ENCODE measurements around the gene ZIC1. TPM values are rescaled to one million over a fixed set of nuclear protein-coding genes. Genes with fewer than 3 reads are reported as not detected.

The ZIC1 gene
- total RNA-seq, 1 experiment from 2014 or later, result not detected

DNA sequence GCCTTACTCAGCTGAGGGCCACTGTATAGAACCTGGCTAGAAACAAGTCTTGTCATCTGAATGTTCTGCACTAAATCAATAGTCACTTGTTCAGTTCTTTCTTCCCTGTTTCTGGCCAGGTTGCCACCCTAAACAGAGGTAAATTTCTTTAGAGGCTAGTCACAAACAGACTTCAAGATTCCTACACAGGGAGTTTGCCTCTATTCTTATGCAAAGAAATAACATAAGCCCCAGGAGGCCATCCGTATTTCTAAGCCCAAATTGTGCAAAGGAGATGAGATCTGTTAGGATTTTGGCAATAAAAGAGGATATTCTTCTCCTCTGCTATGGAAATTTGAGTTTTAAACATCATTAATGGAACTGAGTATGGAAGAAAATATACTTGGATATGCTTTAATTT is 7.7 kb upstream of the ZIC1 start:
- no peaks in the 10 kb centered on the region for H3K79me2 ChIP-seq (ENCODE audit: low read length)
- H3K4me1 ChIP-seq (ENCODE audit: insufficient read depth, low read length), result no peaks in the 10 kb centered on the region
- no peak overlapping the region for H3K27ac ChIP-seq (ENCODE audit: low read length)
- H2AFZ ChIP-seq (ENCODE audit: low read length), result no peak overlapping the region
- DNase-seq (no peak), ATAC-seq (no peak)
- H3K9me2 ChIP-seq (replicated peaks; ENCODE audit: low read length), result no peaks in the 10 kb centered on the region
- H3K9ac ChIP-seq (ENCODE audit: low read length), result no peak overlapping the region
- BruUV-seq (replicated peaks), result no TSS peak
- no peaks in the 10 kb centered on the region for H3K9me3 ChIP-seq (ENCODE audit: low read length)
- no peaks in the 10 kb centered on the region for H4K20me1 ChIP-seq (ENCODE audit: low read length)
- no peak for TF ChIP-seq EZH2 (IDR thresholded peaks at IDR 0.05; ENCODE audit: low read length, unreplicated experiment)
- TF ChIP-seq EZH2phosphoT487 (IDR thresholded peaks at IDR 0.05; ENCODE audit: borderline replicate concordance, low read length), result no peak
- TF ChIP-seq, protein P1, sequence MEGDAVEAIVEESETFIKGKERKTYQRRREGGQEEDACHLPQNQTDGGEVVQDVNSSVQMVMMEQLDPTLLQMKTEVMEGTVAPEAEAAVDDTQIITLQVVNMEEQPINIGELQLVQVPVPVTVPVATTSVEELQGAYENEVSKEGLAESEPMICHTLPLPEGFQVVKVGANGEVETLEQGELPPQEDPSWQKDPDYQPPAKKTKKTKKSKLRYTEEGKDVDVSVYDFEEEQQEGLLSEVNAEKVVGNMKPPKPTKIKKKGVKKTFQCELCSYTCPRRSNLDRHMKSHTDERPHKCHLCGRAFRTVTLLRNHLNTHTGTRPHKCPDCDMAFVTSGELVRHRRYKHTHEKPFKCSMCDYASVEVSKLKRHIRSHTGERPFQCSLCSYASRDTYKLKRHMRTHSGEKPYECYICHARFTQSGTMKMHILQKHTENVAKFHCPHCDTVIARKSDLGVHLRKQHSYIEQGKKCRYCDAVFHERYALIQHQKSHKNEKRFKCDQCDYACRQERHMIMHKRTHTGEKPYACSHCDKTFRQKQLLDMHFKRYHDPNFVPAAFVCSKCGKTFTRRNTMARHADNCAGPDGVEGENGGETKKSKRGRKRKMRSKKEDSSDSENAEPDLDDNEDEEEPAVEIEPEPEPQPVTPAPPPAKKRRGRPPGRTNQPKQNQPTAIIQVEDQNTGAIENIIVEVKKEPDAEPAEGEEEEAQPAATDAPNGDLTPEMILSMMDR (conservative IDR thresholded peaks at IDR 0.05; ENCODE audit: low read depth, low read length), result no peak
- CTCF ChIA-PET, result no interaction called here
- no peaks in the 10 kb centered on the region for H3K36me3 ChIP-seq (ENCODE audit: low read depth, low read length)
- intact Hi-C loops (cut with micrococcal nuclease), result no loop called here
- no peak overlapping the region for H3K4me3 ChIP-seq (ENCODE audit: low read length)
- H3K27me3 ChIP-seq (ENCODE audit: low read length), result peaks cover 53% of the 10 kb centered on the region
- H3K4me2 ChIP-seq (ENCODE audit: low read length), result no peak overlapping the region
- H3F3A ChIP-seq (ENCODE audit: low read length, unreplicated experiment), result no peaks in the 10 kb centered on the region
- POLR2A ChIA-PET (ENCODE audit: unreplicated experiment), result no interaction called here

DNA sequence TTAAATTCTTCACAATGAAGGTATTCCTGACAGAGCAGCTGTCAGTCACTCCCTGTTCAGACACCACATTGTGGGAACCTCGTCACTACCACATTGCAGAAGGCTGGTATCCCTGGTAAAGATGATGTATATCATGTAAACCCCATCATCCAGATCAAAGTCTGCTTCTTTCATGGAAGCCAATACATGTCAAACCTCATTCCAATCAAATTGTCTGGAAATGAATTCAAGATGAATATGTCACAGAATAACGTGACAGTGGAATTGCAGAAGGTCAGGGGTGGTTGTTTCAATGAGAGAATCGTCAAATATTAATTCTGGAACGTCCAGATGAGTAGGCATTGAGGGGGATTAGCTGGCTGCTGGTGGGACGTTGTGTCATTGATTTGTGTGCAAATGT is 7.0 kb upstream of the ZIC1 start:
- intact Hi-C loops (cut with micrococcal nuclease), result no loop called here
- Histone ChIP-seq H3K9me3 (ENCODE audit: low read length) (no peaks in the 10 kb centered on the region), H3K79me2 (ENCODE audit: low read length) (no peaks in the 10 kb centered on the region), H3K4me2 (ENCODE audit: low read length) (no peak overlapping the region), H3K27ac (ENCODE audit: low read length) (no peak overlapping the region), H3K36me3 (ENCODE audit: low read depth, low read length) (no peaks in the 10 kb centered on the region), H4K20me1 (ENCODE audit: low read length) (no peaks in the 10 kb centered on the region), H2AFZ (ENCODE audit: low read length) (no peak overlapping the region), H3K4me3 (ENCODE audit: low read length) (no peak overlapping the region), H3K9me2 (replicated peaks; ENCODE audit: low read length) (no peaks in the 10 kb centered on the region), H3F3A (ENCODE audit: low read length, unreplicated experiment) (no peaks in the 10 kb centered on the region), H3K9ac (ENCODE audit: low read length) (no peak overlapping the region), H3K27me3 (ENCODE audit: low read length) (peaks cover 60% of the 10 kb centered on the region), H3K4me1 (ENCODE audit: insufficient read depth, low read length) (no peaks in the 10 kb centered on the region)
- BruUV-seq (replicated peaks), result no TSS peak
- TF ChIP-seq EZH2phosphoT487 (IDR thresholded peaks at IDR 0.05; ENCODE audit: borderline replicate concordance, low read length) (no peak), EZH2 (IDR thresholded peaks at IDR 0.05; ENCODE audit: low read length, unreplicated experiment) (no peak)
- TF ChIP-seq, protein P1 (conservative IDR thresholded peaks at IDR 0.05; ENCODE audit: low read depth, low read length), result no peak
- ATAC-seq (no peak), DNase-seq (no peak)
- ChIA-PET CTCF (no interaction called here), POLR2A (ENCODE audit: unreplicated experiment) (no interaction called here)

DNA sequence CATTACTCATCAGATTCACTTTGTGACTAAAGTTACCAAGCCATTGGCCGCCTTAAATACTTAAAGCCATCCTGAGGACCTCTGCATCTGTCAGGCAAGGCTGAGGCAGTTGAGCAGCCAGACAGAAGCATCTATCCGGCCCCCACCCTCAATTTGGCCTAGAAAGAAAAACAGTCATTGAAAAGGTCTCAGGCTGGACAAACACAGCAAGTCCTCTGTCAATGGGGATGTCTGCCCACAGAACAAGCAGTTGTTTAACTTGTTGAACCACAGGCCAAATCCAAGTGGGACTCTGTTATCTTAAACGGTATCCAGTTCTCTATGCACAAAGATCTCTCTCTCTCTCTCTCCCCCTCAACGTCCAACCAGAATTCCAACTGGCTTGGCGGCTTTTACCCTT is 5.7 kb upstream of the ZIC1 start:
- ATAC-seq (no peak), DNase-seq (no peak)
- H3K27me3 ChIP-seq (ENCODE audit: low read length), result peaks cover 70% of the 10 kb centered on the region
- H3F3A ChIP-seq (ENCODE audit: low read length, unreplicated experiment), result no peaks in the 10 kb centered on the region
- no peak overlapping the region for H3K4me3 ChIP-seq (ENCODE audit: low read length)
- no peaks in the 10 kb centered on the region for H4K20me1 ChIP-seq (ENCODE audit: low read length)
- H3K9me3 ChIP-seq (ENCODE audit: low read length), result no peaks in the 10 kb centered on the region
- intact Hi-C loops (cut with micrococcal nuclease), result no loop called here
- TF ChIP-seq EZH2 (IDR thresholded peaks at IDR 0.05; ENCODE audit: low read length, unreplicated experiment), result no peak
- TF ChIP-seq, protein P1 (conservative IDR thresholded peaks at IDR 0.05; ENCODE audit: low read depth, low read length), result no peak
- no peak for TF ChIP-seq EZH2phosphoT487 (IDR thresholded peaks at IDR 0.05; ENCODE audit: borderline replicate concordance, low read length)
- no peaks in the 10 kb centered on the region for H3K9me2 ChIP-seq (replicated peaks; ENCODE audit: low read length)
- no peaks in the 10 kb centered on the region for H3K79me2 ChIP-seq (ENCODE audit: low read length)
- H3K36me3 ChIP-seq (ENCODE audit: low read depth, low read length), result no peaks in the 10 kb centered on the region
- no peak overlapping the region for H3K4me2 ChIP-seq (ENCODE audit: low read length)
- no peak overlapping the region for H2AFZ ChIP-seq (ENCODE audit: low read length)
- H3K4me1 ChIP-seq (ENCODE audit: insufficient read depth, low read length), result no peaks in the 10 kb centered on the region
- POLR2A ChIA-PET (ENCODE audit: unreplicated experiment), result no interaction called here
- no TSS peak for BruUV-seq (replicated peaks)
- CTCF ChIA-PET, result no interaction called here
- H3K27ac ChIP-seq (ENCODE audit: low read length), result no peak overlapping the region
- no peak overlapping the region for H3K9ac ChIP-seq (ENCODE audit: low read length)
